GM10266 (cell line): ENCODE data around the gene DACT3.

Experiments
- DNase-seq: peaks from one replicate; pipeline ENCODE4 v3.0.0; 2012; ENCODE audit errors: extremely low spot score
- TF ChIP-seq, protein P1 (sequence below): IDR thresholded peaks from 2 replicates; pipeline ENCODE4 v1.5.1; 2012; ENCODE audit warnings: mild to moderate bottlenecking, low read depth; ENCODE audit not compliant: control insufficient read depth, insufficient read depth; ENCODE audit errors: missing control alignments

The DACT3 gene

DNA sequence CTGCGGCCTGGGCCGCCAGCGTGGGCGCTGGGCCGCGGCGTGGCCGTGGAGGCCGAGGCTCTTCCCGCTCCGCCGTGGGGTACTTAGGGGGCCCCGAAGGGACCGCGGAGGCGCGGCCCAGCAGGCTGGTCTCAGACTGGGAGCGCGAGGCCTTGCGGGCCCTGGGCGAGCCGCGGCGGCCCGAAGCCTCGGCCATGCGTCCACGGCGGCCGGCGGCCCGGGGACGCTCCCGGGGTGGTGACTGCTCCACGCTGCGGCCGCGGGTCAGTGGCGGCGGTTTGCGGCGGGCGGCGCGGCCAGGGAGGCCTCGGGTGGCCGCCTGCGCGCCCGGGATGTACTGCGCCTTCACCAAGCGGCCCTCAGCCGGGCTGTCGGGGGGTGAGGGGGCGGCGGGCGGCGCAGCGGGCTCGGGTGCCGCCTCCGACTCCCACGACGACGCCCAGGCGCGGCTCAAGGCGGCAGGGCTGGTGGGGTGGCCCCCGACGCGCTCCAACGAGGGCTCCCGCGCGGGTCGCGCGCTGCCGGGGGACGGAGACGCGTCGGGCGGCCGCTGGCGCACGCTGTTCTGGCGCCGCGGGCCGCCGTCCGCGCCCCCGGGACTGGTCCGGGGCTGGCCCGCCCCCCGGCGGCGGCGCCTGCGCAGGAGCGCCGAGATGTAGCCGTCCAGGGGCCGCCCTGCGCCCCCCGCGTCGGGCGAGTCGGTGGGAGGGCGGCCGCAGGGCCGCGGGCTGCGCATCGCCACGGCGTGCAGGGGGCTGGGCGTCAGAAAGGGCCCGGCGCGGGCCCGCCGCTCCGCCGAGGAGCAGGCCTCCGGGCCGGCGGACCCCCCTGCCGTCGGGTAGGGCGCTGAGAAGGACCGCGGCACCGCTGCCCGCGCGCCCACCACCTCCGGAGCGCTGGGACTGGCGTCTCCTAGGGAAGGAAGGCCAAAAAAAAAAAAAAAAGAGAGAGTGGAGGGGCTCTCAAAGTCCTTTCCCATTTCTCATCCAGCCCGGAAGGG lies 11.7 kb downstream of the DACT3 start:
- DNase-seq = no peak
- TF ChIP-seq, protein P1, sequence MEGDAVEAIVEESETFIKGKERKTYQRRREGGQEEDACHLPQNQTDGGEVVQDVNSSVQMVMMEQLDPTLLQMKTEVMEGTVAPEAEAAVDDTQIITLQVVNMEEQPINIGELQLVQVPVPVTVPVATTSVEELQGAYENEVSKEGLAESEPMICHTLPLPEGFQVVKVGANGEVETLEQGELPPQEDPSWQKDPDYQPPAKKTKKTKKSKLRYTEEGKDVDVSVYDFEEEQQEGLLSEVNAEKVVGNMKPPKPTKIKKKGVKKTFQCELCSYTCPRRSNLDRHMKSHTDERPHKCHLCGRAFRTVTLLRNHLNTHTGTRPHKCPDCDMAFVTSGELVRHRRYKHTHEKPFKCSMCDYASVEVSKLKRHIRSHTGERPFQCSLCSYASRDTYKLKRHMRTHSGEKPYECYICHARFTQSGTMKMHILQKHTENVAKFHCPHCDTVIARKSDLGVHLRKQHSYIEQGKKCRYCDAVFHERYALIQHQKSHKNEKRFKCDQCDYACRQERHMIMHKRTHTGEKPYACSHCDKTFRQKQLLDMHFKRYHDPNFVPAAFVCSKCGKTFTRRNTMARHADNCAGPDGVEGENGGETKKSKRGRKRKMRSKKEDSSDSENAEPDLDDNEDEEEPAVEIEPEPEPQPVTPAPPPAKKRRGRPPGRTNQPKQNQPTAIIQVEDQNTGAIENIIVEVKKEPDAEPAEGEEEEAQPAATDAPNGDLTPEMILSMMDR = no peak

DNA sequence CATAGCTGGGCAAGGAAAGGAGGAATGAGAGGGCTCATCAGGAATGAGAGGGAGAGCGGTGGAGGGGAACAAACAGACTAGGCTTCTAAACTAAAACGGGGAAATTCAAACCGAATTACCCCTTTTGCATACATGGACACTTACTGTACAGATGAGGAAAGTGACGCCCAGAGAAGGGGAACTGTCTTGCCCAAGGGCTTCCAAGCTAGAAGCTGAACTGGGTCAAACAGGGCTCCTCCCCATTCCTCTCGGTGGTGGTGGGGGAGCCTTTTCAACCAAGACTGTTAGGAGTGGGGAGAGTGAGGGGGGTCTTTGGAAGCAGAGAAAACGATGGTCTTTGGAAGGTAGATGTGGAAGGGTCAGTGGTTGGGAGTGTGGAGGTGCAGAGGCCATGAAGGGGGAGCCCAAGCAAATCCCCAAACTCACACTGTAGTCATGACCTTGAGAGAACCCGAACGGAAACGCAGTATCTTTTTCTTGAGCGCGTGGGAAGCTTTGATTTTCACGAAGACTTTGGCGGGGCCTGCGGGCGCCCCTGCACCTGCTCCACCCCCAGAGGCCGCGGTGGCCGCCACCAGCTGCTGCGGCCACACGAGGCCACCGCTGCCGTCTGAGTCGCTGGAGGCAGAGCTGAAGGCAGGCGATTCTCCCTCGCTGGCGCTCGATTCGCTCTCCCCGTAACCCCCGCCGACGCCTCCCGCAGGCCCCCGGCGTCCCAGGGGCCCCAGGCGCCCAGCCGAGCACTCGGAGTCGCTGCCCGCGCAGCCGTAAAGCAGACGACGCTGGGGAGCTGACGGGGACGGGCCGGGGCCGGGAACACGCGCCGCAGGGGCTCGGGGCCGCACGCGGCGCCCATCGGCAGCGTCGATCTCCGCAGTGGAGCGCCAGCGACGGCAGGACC lies 12.7 kb downstream of the DACT3 start:
- DNase-seq = peak; percentile 66
- TF ChIP-seq, protein P1 = no peak

DNA sequence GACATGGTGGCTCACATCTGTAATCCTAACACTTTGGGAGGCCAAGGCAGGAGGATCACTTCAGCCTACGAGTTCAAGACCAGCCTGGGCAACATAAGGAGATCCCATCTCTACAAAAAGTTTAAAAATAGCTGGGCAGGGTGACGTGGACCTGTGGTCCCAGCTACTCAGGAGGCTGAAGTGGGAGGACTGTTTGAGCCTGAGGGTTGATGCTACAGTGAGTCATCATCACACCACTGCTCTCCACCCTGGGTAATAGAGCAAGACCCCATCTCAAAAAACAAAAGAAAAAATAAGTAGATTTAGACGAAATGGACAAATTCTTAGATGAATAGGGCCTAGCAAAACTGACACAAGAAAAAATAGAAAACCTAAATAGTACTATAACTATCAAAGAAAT lies 14.6 kb downstream of the DACT3 start:
- no peak for DNase-seq
- TF ChIP-seq, protein P1 = no peak

DNA sequence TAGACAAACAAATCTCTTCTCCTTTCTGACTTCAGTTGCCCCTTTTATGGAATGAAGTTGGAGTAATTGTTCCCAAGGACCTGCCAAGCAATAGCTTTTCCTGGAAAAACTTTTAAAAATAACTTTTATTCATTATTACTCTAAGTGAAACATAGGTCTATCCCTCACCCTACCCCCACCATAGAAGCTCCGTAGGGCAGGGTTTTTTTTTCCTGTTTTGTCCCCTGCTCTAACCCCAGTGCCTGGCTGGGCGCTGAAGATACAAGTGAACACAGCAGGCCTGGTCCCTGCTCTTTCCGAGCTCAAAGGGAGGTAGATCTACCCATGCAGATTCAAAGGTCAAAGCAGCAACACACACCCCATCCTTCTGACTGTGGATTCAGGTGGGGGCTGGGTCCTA lies 16.3 kb downstream of the DACT3 start:
- no peak for DNase-seq
- TF ChIP-seq, protein P1 = no peak

DNA sequence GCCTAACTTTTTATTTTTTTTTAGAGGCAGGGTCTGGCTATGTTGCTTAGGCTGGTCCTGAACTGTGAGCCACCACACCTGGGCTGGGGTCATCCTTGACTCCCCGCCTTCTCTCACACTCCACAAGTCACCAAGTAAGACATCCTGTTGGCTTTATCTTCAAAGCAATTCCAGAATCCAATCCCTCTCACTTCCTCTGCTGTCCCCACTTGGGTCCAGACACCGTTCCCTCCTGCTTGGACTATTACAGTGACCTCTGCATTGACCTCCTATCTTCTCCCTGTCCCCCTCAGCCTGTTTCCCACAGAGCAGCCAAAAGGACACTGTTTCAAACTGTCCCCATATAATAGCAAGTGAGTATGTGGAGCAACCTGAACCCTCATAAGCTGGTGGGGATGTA lies 20.3 kb downstream of the DACT3 start:
- TF ChIP-seq, protein P1 = no peak
- DNase-seq = no peak

DNA sequence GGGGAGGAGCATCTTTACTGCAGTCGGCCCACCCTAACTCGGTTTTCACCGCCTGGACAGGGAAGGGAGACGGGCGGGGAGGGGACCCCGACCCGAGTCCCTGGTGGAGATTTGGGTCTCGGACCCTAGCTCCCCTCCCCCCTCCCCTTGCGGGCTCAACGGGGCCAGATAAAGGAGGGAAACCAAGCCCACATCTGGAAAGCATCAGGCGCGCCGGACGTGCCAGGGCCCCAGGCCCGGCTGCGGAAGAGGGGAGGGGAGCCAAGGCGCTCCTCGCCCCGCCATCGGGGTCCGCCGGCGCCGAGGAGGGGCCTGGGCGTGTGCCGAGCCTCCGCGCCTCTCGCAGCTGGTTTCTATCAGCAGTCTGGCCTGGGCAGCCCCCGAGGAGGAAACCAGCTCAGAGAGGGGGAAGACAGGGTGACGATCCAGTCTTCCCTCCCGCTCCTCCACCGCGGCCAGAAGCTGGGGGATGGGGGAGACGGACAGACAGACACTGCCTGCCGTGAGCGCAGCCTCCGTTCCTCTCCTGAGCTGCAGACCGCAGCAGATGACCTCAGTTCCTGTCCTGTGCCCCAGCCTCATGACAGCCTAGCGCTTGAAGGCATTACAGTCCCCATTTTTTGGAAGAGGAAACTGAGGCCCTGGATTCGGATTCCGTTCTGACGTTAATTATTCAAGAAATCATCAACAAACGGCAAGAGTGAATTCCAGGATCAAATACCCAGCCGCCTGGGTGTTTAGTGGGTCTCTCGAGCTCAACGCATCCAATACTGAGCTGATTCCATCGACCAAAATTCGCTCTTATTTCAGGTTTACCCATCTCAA lies 21.4 kb downstream of the DACT3 start:
- TF ChIP-seq, protein P1 = no peak
- DNase-seq = peak; percentile 61
